ENCODE results near the gene HS6ST3. TPM values are rescaled to one million over a fixed set of nuclear protein-coding genes. Genes with fewer than 3 reads are reported as not detected.

HS6ST3 gene
- total and polyA plus RNA-seq, 2 of the 13 experiments (the other 11 are each of a cell fraction or from before 2014, with no cell fraction given): not detected

DNA sequence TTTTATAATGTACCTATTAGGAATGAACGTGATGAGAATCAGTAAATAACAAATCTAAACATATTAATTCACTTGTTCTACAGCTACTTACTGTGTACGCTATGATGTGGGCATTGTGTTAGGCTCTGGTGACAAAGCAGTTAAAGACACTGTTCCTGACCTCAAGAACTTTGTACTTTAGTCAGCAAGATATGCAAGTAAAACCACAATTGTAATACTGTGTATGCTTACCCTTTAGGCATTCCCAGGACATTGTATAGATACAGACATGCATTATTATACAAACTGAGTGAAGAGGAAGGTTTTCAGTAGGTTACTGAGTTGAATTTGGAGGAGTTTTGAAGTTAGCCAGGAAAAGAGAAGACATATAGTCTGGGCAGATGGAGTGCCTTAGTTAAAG, 435.8 kb downstream of the HS6ST3 start (continued):
- TF ChIP-seq GFI1 (CRISPR knock-in tag; IDR thresholded peaks at IDR 0.05; ENCODE audit: borderline replicate concordance): no peak
- TF ChIP-seq ZNF75D (CRISPR knock-in tag; IDR thresholded peaks at IDR 0.05; ENCODE audit: borderline replicate concordance): no peak
- TF ChIP-seq, protein P1, sequence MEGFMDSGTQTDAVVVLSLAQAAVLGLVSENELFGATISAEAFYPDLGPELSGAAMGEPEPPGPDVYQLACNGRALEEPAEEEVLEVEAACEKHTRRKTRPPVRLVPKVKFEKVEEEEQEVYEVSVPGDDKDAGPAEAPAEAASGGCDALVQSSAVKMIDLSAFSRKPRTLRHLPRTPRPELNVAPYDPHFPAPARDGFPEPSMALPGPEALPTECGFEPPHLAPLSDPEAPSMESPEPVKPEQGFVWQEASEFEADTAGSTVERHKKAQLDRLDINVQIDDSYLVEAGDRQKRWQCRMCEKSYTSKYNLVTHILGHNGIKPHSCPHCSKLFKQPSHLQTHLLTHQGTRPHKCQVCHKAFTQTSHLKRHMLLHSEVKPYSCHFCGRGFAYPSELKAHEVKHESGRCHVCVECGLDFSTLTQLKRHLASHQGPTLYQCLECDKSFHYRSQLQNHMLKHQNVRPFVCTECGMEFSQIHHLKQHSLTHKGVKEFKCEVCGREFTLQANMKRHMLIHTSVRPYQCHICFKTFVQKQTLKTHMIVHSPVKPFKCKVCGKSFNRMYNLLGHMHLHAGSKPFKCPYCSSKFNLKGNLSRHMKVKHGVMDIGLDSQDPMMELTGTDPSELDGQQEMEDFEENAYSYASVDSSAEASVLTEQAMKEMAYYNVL (CRISPR knock-in tag; IDR thresholded peaks at IDR 0.05; ENCODE audit: borderline replicate concordance): no peak
- TF ChIP-seq, protein P2, sequence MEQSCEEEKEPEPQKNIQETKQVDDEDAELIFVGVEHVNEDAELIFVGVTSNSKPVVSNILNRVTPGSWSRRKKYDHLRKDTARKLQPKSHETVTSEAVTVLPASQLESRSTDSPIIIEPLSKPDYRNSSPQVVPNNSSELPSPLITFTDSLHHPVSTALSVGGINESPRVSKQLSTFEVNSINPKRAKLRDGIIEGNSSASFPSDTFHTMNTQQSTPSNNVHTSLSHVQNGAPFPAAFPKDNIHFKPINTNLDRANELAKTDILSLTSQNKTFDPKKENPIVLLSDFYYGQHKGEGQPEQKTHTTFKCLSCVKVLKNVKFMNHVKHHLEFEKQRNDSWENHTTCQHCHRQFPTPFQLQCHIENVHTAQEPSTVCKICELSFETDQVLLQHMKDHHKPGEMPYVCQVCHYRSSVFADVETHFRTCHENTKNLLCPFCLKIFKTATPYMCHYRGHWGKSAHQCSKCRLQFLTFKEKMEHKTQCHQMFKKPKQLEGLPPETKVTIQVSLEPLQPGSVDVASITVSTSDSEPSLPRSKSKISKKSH (CRISPR knock-in tag; IDR thresholded peaks at IDR 0.05; ENCODE audit: borderline replicate concordance): no peak
- TF ChIP-seq, protein P3, sequence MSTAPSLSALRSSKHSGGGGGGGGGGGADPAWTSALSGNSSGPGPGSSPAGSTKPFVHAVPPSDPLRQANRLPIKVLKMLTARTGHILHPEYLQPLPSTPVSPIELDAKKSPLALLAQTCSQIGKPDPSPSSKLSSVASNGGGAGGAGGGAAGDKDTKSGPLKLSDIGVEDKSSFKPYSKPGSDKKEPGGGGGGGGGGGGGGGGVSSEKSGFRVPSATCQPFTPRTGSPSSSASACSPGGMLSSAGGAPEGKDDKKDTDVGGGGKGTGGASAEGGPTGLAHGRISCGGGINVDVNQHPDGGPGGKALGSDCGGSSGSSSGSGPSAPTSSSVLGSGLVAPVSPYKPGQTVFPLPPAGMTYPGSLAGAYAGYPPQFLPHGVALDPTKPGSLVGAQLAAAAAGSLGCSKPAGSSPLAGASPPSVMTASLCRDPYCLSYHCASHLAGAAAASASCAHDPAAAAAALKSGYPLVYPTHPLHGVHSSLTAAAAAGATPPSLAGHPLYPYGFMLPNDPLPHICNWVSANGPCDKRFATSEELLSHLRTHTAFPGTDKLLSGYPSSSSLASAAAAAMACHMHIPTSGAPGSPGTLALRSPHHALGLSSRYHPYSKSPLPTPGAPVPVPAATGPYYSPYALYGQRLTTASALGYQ (CRISPR knock-in tag; IDR thresholded peaks at IDR 0.05): no peak
- TF ChIP-seq ZNF263 (CRISPR knock-in tag; IDR thresholded peaks at IDR 0.05): no peak
- TF ChIP-seq, protein P4, sequence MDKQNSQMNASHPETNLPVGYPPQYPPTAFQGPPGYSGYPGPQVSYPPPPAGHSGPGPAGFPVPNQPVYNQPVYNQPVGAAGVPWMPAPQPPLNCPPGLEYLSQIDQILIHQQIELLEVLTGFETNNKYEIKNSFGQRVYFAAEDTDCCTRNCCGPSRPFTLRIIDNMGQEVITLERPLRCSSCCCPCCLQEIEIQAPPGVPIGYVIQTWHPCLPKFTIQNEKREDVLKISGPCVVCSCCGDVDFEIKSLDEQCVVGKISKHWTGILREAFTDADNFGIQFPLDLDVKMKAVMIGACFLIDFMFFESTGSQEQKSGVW (CRISPR knock-in tag; IDR thresholded peaks at IDR 0.05; ENCODE audit: borderline replicate concordance): no peak
- TF ChIP-seq, protein P5, sequence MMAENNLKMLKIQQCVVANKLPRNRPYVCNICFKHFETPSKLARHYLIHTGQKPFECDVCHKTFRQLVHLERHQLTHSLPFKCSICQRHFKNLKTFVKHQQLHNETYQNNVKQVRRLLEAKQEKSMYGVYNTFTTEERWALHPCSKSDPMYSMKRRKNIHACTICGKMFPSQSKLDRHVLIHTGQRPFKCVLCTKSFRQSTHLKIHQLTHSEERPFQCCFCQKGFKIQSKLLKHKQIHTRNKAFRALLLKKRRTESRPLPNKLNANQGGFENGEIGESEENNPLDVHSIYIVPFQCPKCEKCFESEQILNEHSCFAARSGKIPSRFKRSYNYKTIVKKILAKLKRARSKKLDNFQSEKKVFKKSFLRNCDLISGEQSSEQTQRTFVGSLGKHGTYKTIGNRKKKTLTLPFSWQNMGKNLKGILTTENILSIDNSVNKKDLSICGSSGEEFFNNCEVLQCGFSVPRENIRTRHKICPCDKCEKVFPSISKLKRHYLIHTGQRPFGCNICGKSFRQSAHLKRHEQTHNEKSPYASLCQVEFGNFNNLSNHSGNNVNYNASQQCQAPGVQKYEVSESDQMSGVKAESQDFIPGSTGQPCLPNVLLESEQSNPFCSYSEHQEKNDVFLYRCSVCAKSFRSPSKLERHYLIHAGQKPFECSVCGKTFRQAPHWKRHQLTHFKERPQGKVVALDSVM (CRISPR knock-in tag; IDR thresholded peaks at IDR 0.05): no peak
- TF ChIP-seq ETV6 (CRISPR knock-in tag; conservative IDR thresholded peaks at IDR 0.05): no peak
- TF ChIP-seq, protein P6, sequence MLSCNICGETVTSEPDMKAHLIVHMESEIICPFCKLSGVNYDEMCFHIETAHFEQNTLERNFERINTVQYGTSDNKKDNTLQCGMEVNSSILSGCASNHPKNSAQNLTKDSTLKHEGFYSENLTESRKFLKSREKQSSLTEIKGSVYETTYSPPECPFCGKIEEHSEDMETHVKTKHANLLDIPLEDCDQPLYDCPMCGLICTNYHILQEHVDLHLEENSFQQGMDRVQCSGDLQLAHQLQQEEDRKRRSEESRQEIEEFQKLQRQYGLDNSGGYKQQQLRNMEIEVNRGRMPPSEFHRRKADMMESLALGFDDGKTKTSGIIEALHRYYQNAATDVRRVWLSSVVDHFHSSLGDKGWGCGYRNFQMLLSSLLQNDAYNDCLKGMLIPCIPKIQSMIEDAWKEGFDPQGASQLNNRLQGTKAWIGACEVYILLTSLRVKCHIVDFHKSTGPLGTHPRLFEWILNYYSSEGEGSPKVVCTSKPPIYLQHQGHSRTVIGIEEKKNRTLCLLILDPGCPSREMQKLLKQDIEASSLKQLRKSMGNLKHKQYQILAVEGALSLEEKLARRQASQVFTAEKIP (CRISPR knock-in tag; IDR thresholded peaks at IDR 0.05; ENCODE audit: borderline replicate concordance): no peak
- TF ChIP-seq ZSCAN25 (CRISPR knock-in tag; IDR thresholded peaks at IDR 0.05): no peak
- TF ChIP-seq, protein P7, sequence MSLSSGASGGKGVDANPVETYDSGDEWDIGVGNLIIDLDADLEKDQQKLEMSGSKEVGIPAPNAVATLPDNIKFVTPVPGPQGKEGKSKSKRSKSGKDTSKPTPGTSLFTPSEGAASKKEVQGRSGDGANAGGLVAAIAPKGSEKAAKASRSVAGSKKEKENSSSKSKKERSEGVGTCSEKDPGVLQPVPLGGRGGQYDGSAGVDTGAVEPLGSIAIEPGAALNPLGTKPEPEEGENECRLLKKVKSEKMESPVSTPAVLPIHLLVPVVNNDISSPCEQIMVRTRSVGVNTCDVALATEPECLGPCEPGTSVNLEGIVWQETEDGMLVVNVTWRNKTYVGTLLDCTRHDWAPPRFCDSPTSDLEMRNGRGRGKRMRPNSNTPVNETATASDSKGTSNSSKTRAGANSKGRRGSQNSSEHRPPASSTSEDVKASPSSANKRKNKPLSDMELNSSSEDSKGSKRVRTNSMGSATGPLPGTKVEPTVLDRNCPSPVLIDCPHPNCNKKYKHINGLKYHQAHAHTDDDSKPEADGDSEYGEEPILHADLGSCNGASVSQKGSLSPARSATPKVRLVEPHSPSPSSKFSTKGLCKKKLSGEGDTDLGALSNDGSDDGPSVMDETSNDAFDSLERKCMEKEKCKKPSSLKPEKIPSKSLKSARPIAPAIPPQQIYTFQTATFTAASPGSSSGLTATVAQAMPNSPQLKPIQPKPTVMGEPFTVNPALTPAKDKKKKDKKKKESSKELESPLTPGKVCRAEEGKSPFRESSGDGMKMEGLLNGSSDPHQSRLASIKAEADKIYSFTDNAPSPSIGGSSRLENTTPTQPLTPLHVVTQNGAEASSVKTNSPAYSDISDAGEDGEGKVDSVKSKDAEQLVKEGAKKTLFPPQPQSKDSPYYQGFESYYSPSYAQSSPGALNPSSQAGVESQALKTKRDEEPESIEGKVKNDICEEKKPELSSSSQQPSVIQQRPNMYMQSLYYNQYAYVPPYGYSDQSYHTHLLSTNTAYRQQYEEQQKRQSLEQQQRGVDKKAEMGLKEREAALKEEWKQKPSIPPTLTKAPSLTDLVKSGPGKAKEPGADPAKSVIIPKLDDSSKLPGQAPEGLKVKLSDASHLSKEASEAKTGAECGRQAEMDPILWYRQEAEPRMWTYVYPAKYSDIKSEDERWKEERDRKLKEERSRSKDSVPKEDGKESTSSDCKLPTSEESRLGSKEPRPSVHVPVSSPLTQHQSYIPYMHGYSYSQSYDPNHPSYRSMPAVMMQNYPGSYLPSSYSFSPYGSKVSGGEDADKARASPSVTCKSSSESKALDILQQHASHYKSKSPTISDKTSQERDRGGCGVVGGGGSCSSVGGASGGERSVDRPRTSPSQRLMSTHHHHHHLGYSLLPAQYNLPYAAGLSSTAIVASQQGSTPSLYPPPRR (CRISPR knock-in tag; IDR thresholded peaks at IDR 0.05; ENCODE audit: borderline replicate concordance): no peak
- no peak for TF ChIP-seq YEATS2 (CRISPR knock-in tag; IDR thresholded peaks at IDR 0.05; ENCODE audit: borderline replicate concordance)
- TF ChIP-seq RFXANK (CRISPR knock-in tag; IDR thresholded peaks at IDR 0.05): no peak
